ENCODE results near the gene ZNF780B.

The ZNF780B gene

DNA sequence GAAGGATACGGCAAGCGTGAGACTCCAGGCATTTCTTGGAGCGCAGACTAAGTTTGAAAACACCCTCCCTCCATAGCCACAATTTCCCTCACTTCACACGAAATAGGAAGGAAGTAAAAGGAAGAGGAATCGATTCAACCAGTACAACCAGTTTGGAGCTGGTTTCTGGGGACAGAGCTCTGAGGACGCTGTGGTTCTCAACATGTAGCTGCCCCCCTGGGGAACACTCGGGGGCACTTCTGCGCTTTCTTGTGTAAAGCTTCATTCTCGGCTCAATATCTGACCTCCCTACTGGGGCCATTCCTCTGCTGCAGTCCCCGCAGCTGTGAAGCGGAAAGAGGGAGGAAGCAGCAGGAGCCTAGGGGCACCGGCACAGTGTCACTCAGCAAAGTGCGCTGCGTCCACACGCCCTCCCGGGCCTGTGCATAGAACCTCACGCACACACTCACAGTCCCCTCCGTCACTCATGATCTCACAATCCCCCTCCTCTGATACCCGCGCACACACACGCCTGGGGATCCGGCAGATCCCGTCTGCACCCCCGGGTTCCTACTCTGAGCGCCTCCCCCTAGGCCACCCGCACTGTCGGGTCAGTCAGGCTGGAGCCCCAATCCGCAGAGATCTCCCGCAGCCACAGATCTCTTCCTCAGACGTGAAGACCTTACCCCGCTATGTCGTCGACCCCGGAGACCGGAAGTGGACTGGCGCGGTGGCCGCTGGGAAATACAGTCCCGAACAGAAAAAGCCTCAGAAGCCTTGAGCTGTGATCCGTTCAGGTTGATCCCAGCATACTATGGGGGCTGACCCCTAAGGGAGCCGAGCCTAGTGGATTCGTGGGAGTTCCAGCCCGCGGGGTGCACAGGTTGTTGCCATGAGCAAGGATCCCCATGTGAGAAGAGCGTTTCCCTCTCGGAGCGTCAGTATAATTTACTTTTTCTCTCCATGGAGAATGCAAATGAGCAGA lies 34.5 kb upstream of the ZNF780B start, which contains the start of gene ZNF780A:
Gene ZNF780A, minus strand, starts transcription at position 703 of the 964 bp plus-strand sequence. CDS start 6,190 bp downstream, outside the sequence.
- Histone ChIP-seq H3K4me3 (ENCODE audit: control insufficient read depth in 1 of 7, extremely low read depth in 1 of 7, insufficient read depth in 4 of 7, low read depth in 2 of 7, low read length in 6 of 7) (peak within 1 kb of the TSS; percentile 78 to 93 (median 89)), H3K27ac (ENCODE audit: insufficient read depth in 1 of 2, low read depth in 1 of 2, low read length in 2 of 2, poor library complexity in 1 of 2, severe bottlenecking in 2 of 2) (peak within 1 kb of the TSS; percentile 86 to 96), H3K36me3 (ENCODE audit: control insufficient read depth in 4 of 4, insufficient read depth in 4 of 4, low read length in 3 of 4) (no peaks in the 10 kb centered on the region), H3K9me3 (ENCODE audit: control extremely low read depth in 1 of 5, control insufficient read depth in 4 of 5, insufficient read depth in 2 of 5, low read depth in 1 of 5, low read length in 4 of 5) (no peaks in the 10 kb centered on the region), H3K27me3 (replicated peaks in 2 of 5; ENCODE audit: control insufficient read depth in 4 of 5, insufficient read depth in 5 of 5, low read length in 4 of 5) (peaks cover 0 to 8% (median 0%) of the 10 kb centered on the region in 5 experiments), H3K4me1 (ENCODE audit: control extremely low read depth in 1 of 4, control insufficient read depth in 4 of 4, insufficient read depth in 4 of 4, low read length in 3 of 4) (peaks cover 4 to 20% (median 14%) of the 10 kb centered on the region in 4 experiments)
- CTCF ChIA-PET, result interaction anchor here (1.1 kb wide), 1 partner anchor 120 kb away, joined by 4 read pairs; the partner anchor contains the start of gene PSMC4
- POLR2A ChIA-PET, result interaction anchor here (0.6 kb wide), 1 partner anchor 93 kb away, joined by 3 read pairs; no protein-coding TSS in a partner anchor
- under 1% methylated on average over 36 of the region's 47 CpGs for WGBS (ENCODE audit: insufficient coverage)
- DNase-seq, result peak; percentile 74 to 94 (median 90)

DNA sequence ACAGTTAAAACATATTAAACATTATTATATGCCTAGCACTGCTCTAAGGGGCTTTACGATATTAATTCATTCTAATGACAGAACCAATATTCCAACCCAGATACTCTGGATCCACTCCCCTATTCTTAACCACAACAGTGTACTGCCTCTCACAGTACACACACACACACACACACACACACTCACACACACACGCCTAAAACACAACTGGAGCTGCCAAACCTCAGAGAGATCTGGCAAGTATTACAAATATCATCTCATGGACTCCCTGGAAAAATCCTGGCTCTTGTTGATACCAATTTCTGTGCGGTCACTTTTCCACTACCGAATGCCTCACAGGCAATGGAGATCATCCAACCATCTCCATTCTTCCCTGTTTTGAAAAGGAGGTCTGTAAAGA lies 33.4 kb upstream of the ZNF780B start:
- Histone ChIP-seq H3K36me3 (ENCODE audit: control insufficient read depth in 4 of 4, insufficient read depth in 4 of 4, low read length in 3 of 4) (peaks cover 0 to 7% (median 3%) of the 10 kb centered on the region in 4 experiments), H3K4me3 (ENCODE audit: control insufficient read depth in 1 of 7, extremely low read depth in 1 of 7, insufficient read depth in 4 of 7, low read depth in 2 of 7, low read length in 6 of 7) (peak overlapping the region in 6 of 7 experiments; percentile 78 to 93 (median 90)), H3K27me3 (replicated peaks in 2 of 5; ENCODE audit: control insufficient read depth in 4 of 5, insufficient read depth in 5 of 5, low read length in 4 of 5) (no peaks in the 10 kb centered on the region), H3K9me3 (ENCODE audit: control extremely low read depth in 1 of 5, control insufficient read depth in 4 of 5, insufficient read depth in 2 of 5, low read depth in 1 of 5, low read length in 4 of 5) (no peaks in the 10 kb centered on the region), H3K27ac (ENCODE audit: insufficient read depth in 1 of 2, low read depth in 1 of 2, low read length in 2 of 2, poor library complexity in 1 of 2, severe bottlenecking in 2 of 2) (peak overlapping the region in 1 of 2 experiments; percentile 96), H3K4me1 (ENCODE audit: control extremely low read depth in 1 of 4, control insufficient read depth in 4 of 4, insufficient read depth in 4 of 4, low read length in 3 of 4) (peaks cover 4 to 20% (median 14%) of the 10 kb centered on the region in 4 experiments)
- CTCF ChIA-PET, result no interaction called here
- no peak for DNase-seq
- POLR2A ChIA-PET, result no interaction called here
- WGBS (ENCODE audit: insufficient coverage), result 74% methylated on average over 3 of the region's 4 CpGs

DNA sequence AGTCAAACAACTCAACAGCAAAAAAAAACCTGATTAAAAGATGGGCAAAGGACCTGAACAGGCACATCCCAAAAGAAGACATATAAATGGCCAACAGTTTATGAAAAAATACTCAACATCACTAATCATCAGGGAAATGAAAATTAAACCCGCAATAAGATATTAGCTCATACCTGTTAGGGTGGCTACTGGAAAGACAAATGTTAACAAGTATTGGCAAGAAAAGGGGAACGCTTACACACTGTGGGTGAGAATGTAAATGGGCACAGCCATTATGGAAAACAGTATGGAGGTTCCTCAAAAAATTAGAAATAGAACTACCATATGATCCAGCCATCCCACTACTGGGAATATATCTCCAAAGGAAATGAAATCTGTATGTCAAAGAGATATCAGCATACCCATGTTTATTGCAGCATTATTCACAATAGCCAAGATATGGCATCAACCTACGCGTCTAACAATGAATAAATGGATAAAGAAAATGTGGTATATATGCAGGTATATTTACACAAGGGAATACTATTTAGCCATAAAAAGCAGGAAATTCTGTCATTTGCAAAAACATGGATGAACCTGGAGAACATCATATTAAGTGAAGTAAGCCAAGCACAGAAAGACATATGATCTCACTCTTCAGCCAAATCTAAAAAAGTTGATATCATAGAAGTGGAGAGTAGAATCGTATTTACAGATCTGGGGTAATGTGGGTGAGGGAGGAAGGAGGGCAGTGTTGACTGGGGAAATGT lies 32.4 kb upstream of the ZNF780B start:
- Histone ChIP-seq H3K4me1 (ENCODE audit: control extremely low read depth in 1 of 4, control insufficient read depth in 4 of 4, insufficient read depth in 4 of 4, low read length in 3 of 4) (peaks cover 4 to 20% (median 14%) of the 10 kb centered on the region in 4 experiments), H3K36me3 (ENCODE audit: control insufficient read depth in 4 of 4, insufficient read depth in 4 of 4, low read length in 3 of 4) (peaks cover 0 to 11% (median 8%) of the 10 kb centered on the region in 4 experiments), H3K9me3 (ENCODE audit: control extremely low read depth in 1 of 5, control insufficient read depth in 4 of 5, insufficient read depth in 2 of 5, low read depth in 1 of 5, low read length in 4 of 5) (no peaks in the 10 kb centered on the region), H3K4me3 (ENCODE audit: control insufficient read depth in 1 of 7, extremely low read depth in 1 of 7, insufficient read depth in 4 of 7, low read depth in 2 of 7, low read length in 6 of 7) (no peak overlapping the region), H3K27ac (ENCODE audit: insufficient read depth in 1 of 2, low read depth in 1 of 2, low read length in 2 of 2, poor library complexity in 1 of 2, severe bottlenecking in 2 of 2) (no peak overlapping the region), H3K27me3 (replicated peaks in 2 of 5; ENCODE audit: control insufficient read depth in 4 of 5, insufficient read depth in 5 of 5, low read length in 4 of 5) (no peaks in the 10 kb centered on the region)
- ChIA-PET CTCF (interaction anchor here (0.6 kb wide), 1 partner anchor 75 kb away, joined by 3 read pairs; no protein-coding TSS in a partner anchor), POLR2A (no interaction called here)
- WGBS (ENCODE audit: insufficient coverage), result 100% methylated on average over 2 of the region's 5 CpGs
- no peak for DNase-seq

DNA sequence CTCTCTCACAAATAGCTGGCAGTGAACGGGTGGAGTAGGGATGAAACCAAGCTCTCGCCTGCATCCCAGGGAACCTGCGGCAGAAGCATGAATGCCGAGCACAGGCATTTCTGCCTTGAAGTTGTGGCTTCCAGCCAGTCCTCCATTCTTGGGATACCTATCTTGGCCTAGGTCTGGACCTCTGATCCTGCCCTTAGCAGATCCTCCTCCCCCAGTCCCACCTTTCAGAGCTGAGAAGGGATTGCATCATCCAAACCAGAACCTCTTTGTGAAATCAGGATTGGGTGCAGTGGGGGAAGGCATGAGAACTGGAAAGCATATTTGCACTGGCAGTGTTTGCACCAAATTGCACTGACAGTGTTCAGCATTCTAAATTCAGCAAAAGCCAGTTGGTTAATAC lies 28.9 kb upstream of the ZNF780B start:
- H3K27me3 ChIP-seq (replicated peaks in 2 of 5; ENCODE audit: control insufficient read depth in 4 of 5, insufficient read depth in 5 of 5, low read length in 4 of 5), result no peaks in the 10 kb centered on the region
- CTCF ChIA-PET, result no interaction called here
- no peak overlapping the region for H3K27ac ChIP-seq (ENCODE audit: insufficient read depth in 1 of 2, low read depth in 1 of 2, low read length in 2 of 2, poor library complexity in 1 of 2, severe bottlenecking in 2 of 2)
- POLR2A ChIA-PET, result no interaction called here
- H3K4me3 ChIP-seq (ENCODE audit: control insufficient read depth in 1 of 7, extremely low read depth in 1 of 7, insufficient read depth in 4 of 7, low read depth in 2 of 7, low read length in 6 of 7), result no peak overlapping the region
- 100% methylated on average over 2 of the region's 4 CpGs for WGBS (ENCODE audit: insufficient coverage)
- peaks cover 4 to 12% (median 7%) of the 10 kb centered on the region in 4 experiments for H3K4me1 ChIP-seq (ENCODE audit: control extremely low read depth in 1 of 4, control insufficient read depth in 4 of 4, insufficient read depth in 4 of 4, low read length in 3 of 4)
- H3K9me3 ChIP-seq (ENCODE audit: control extremely low read depth in 1 of 5, control insufficient read depth in 4 of 5, insufficient read depth in 2 of 5, low read depth in 1 of 5, low read length in 4 of 5), result peaks cover 0 to 5% (median 0%) of the 10 kb centered on the region in 5 experiments
- H3K36me3 ChIP-seq (ENCODE audit: control insufficient read depth in 4 of 4, insufficient read depth in 4 of 4, low read length in 3 of 4), result peaks cover 12 to 44% (median 24%) of the 10 kb centered on the region in 4 experiments
- no peak for DNase-seq

DNA sequence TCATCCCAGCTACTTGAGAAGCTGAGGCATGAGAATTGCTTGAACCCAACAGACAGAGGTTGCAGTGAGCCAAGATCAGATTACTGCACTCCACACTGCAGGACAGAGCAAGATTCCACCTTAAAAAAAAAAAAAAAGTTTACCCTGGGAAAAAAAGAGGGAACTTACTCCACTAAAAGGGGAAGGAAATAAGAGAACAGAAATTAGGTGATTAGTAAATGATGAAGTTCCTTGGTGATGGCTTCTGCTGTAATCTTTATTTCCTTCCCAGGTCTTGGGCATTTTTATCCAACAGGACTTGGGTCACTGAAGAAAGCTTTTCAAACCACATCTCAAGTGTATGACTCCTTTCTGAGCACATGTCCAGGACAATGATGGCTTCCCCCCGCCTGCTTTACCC lies 25.4 kb upstream of the ZNF780B start:
- H3K27ac ChIP-seq (ENCODE audit: insufficient read depth in 1 of 2, low read depth in 1 of 2, low read length in 2 of 2, poor library complexity in 1 of 2, severe bottlenecking in 2 of 2), result no peak overlapping the region
- H3K36me3 ChIP-seq (ENCODE audit: control insufficient read depth in 4 of 4, insufficient read depth in 4 of 4, low read length in 3 of 4), result peaks cover 25 to 76% (median 40%) of the 10 kb centered on the region in 4 experiments
- H3K9me3 ChIP-seq (ENCODE audit: control extremely low read depth in 1 of 5, control insufficient read depth in 4 of 5, insufficient read depth in 2 of 5, low read depth in 1 of 5, low read length in 4 of 5), result peaks cover 4 to 39% (median 9%) of the 10 kb centered on the region in 5 experiments
- no CpG with 5 or more reads among the region's 1 CpG for WGBS (ENCODE audit: insufficient coverage)
- CTCF ChIA-PET, result interaction anchor here (1.0 kb wide), 1 partner anchor 1455 kb away, joined by 3 read pairs; no protein-coding TSS in a partner anchor
- no peaks in the 10 kb centered on the region for H3K27me3 ChIP-seq (replicated peaks in 2 of 5; ENCODE audit: control insufficient read depth in 4 of 5, insufficient read depth in 5 of 5, low read length in 4 of 5)
- DNase-seq, result peak in 1 of 3 donors; percentile 11
- peaks cover 0 to 5% (median 2%) of the 10 kb centered on the region in 4 experiments for H3K4me1 ChIP-seq (ENCODE audit: control extremely low read depth in 1 of 4, control insufficient read depth in 4 of 4, insufficient read depth in 4 of 4, low read length in 3 of 4)
- H3K4me3 ChIP-seq (ENCODE audit: control insufficient read depth in 1 of 7, extremely low read depth in 1 of 7, insufficient read depth in 4 of 7, low read depth in 2 of 7, low read length in 6 of 7), result no peak overlapping the region
- POLR2A ChIA-PET, result no interaction called here

DNA sequence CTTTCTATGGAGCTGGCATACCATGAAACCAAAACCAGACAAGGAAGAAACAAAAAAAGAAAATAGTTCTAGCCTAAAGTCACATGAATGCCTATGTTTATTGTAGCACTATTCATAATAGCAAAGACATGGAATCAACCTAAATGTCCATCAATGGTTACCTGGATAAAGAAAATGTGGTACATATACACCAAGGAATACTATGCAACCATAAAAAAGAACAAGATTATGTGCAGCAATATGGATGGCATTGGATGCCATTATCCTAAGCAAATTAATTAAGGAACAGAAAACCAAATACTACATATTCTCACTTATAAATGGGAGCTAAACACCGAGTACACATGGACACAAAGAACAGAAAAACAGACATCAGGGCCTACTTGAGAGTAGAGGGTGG lies 24.3 kb upstream of the ZNF780B start:
- peaks cover 35 to 88% (median 50%) of the 10 kb centered on the region in 4 experiments for H3K36me3 ChIP-seq (ENCODE audit: control insufficient read depth in 4 of 4, insufficient read depth in 4 of 4, low read length in 3 of 4)
- H3K4me1 ChIP-seq (ENCODE audit: control extremely low read depth in 1 of 4, control insufficient read depth in 4 of 4, insufficient read depth in 4 of 4, low read length in 3 of 4), result peaks cover 0 to 5% (median 2%) of the 10 kb centered on the region in 4 experiments
- H3K9me3 ChIP-seq (ENCODE audit: control extremely low read depth in 1 of 5, control insufficient read depth in 4 of 5, insufficient read depth in 2 of 5, low read depth in 1 of 5, low read length in 4 of 5), result peaks cover 10 to 50% (median 16%) of the 10 kb centered on the region in 5 experiments
- no peaks in the 10 kb centered on the region for H3K27me3 ChIP-seq (replicated peaks in 2 of 5; ENCODE audit: control insufficient read depth in 4 of 5, insufficient read depth in 5 of 5, low read length in 4 of 5)
- no peak overlapping the region for H3K4me3 ChIP-seq (ENCODE audit: control insufficient read depth in 1 of 7, extremely low read depth in 1 of 7, insufficient read depth in 4 of 7, low read depth in 2 of 7, low read length in 6 of 7)
- no peak overlapping the region for H3K27ac ChIP-seq (ENCODE audit: insufficient read depth in 1 of 2, low read depth in 1 of 2, low read length in 2 of 2, poor library complexity in 1 of 2, severe bottlenecking in 2 of 2)
- CTCF ChIA-PET, result interaction anchor here (1.7 kb wide), 1 partner anchor 24 kb away, joined by 5 read pairs; the partner anchor contains the start of gene ZNF780B
- no CpG with 5 or more reads among the region's 1 CpG for WGBS (ENCODE audit: insufficient coverage)
- POLR2A ChIA-PET, result no interaction called here
- no peak for DNase-seq

All from common myeloid progenitor, CD34-positive (primary cell).